NCI-H2227 treated with DMSO at 0.1 percent for 48 hours (cell line): ENCODE measurements around the gene MYMK.

Experiments
- DNase-seq: peaks from one replicate; lab custom pipeline; 2025; lab: John Stamatoyannopoulos, UW

The MYMK gene

GRCh38 chr9:133558191-133559126 lies 33.7 kb upstream of the MYMK start:
- DNase-seq, result peak; percentile 3

- DNase-seq, result no peak
Measured at GRCh38 chr9:133557581-133557980, 32.8 kb upstream of the MYMK start.

GRCh38 chr9:133556354-133556753 lies 31.6 kb upstream of the MYMK start:
- no peak for DNase-seq

GRCh38 chr9:133554729-133555128 lies 30.0 kb upstream of the MYMK start:
- DNase-seq, result no peak

GRCh38 chr9:133553973-133554713 lies 29.4 kb upstream of the MYMK start:
- no peak for DNase-seq

GRCh38 chr9:133553123-133553522 lies 28.4 kb upstream of the MYMK start:
- no peak for DNase-seq

- DNase-seq, result no peak
Measured at GRCh38 chr9:133552236-133552635, 27.5 kb upstream of the MYMK start.

- no peak for DNase-seq
Measured at GRCh38 chr9:133551446-133551845, 26.7 kb upstream of the MYMK start.

- DNase-seq, result no peak
Measured at GRCh38 chr9:133547116-133547515, 22.4 kb upstream of the MYMK start.

- no peak for DNase-seq
Measured at GRCh38 chr9:133546287-133546680, 21.5 kb upstream of the MYMK start.

- DNase-seq, result no peak
Measured at GRCh38 chr9:133545494-133546286, 20.9 kb upstream of the MYMK start.

- no peak for DNase-seq
Measured at GRCh38 chr9:133543772-133544467, 19.2 kb upstream of the MYMK start.

GRCh38 chr9:133542002-133542401 lies 17.2 kb upstream of the MYMK start:
- DNase-seq, result no peak

- DNase-seq, result no peak
Measured at GRCh38 chr9:133540698-133541025, 15.9 kb upstream of the MYMK start.

GRCh38 chr9:133539991-133540697 lies 15.4 kb upstream of the MYMK start:
- DNase-seq, result no peak

GRCh38 chr9:133538851-133539833 lies 14.4 kb upstream of the MYMK start:
- no peak for DNase-seq

GRCh38 chr9:133538176-133538575 lies 13.4 kb upstream of the MYMK start:
- no peak for DNase-seq

GRCh38 chr9:133537257-133537656 lies 12.5 kb upstream of the MYMK start:
- DNase-seq, result no peak

- no peak for DNase-seq
Measured at GRCh38 chr9:133536536-133536935, 11.8 kb upstream of the MYMK start.

GRCh38 chr9:133536080-133536479 lies 11.3 kb upstream of the MYMK start:
- DNase-seq, result no peak
